HL-60/S4 treated with phorbol 12-myristate 13-acetate at 8.2 ng/mL for 4 days and 3 days (cell line): ENCODE data around the gene NRN1L.

Source experiments
- in situ Hi-C: fragments of 300-500 bp; cut with MboI; formaldehyde crosslinking; loops from 2 replicates; pipeline ENCODE4 v1.15.0; 2022; ENCODE audit warnings: low sequenced_read_pairs

The NRN1L gene

DNA sequence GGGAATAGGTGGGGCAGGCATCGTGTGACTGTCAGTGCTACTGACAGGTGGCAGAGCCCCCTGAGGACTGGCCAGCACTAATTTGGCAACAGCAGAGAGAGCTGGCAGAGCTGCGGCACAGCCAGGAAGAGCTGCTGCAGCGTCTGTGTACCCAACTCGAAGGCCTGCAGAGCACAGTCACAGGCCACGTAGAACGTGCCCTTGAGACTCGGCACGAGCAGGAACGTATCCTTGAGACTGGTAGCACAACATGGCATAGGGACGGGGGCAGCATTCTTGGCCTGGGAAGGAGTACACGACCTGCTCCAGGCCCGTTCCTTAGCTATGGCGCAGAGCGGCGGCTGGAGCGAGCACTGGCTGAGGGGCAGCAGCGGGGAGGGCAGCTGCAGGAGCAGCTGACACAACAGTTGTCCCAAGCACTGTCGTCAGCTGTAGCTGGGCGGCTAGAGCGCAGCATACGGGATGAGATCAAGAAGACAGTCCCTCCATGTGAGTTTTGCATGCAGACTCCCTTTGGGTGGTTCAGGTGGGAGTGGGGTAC, 3.0 kb upstream of the NRN1L start:
- in situ Hi-C loops: loop anchor here (10.0 kb wide), 1 partner anchor 53 kb away; the partner anchor contains the start of genes CTRL and PSMB10

DNA sequence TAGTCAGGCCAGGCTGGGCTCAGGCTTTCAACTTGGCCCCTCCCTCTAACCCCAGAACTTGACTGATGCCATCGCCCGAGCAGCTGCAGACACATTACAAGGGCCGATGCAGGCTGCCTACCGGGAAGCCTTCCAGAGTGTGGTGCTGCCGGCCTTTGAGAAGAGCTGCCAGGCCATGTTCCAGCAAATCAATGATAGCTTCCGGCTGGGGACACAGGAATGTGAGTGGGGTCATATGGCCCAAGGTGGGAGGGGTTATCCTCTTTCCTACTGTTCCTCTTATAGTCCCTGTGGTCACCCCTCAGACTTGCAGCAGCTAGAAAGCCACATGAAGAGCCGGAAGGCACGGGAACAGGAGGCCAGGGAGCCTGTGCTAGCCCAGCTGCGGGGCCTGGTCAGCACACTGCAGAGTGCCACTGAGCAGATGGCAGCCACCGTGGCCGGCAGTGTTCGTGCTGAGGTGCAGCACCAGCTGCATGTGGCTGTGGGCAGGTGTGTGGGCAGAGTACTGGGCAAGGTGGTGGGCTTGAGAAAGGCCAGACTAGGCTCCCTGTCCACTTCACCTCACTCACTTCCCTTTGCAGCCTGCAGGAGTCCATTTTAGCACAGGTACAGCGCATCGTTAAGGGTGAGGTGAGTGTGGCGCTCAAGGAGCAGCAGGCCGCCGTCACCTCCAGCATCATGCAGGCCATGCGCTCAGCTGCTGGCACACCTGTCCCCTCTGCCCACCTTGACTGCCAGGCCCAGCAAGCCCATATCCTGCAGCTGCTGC, 2.1 kb upstream of the NRN1L start:
- in situ Hi-C loops: loop anchor here (10.0 kb wide), 1 partner anchor 52 kb away; the partner anchor contains the start of genes CTRL and PSMB10

DNA sequence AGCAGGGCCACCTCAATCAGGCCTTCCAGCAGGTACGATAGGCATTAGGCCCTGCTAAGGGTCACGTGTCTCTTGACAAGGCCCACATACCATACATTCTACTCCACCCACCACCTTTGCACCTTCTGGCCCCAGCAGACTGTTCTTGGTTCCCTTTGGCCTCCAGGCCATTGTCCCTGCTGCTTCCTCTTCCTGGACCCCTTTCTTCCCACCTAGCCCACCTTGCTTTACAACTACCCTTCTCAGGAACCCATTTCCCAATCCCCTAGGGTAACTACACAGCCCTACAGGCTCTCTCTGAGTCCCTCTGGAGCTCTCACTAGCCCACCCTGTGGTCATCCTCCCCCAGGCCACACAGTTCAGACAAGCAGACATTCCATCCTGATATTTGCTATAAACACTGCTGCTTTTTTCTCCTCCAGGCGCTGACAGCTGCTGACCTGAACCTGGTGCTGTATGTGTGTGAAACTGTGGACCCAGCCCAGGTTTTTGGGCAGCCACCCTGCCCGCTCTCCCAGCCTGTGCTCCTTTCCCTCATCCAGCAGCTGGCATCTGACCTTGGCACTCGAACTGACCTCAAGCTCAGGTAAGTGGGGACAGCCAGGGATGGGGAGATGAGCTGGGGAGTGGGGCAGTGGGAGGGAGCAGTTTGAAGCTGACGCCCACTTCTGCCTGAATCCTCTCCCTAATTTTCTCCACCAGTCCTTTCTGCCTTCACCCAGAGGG, 1.4 kb upstream of the NRN1L start:
- in situ Hi-C loops: loop anchor here (10.0 kb wide), 1 partner anchor 51 kb away; the partner anchor contains the start of genes CTRL and PSMB10

DNA sequence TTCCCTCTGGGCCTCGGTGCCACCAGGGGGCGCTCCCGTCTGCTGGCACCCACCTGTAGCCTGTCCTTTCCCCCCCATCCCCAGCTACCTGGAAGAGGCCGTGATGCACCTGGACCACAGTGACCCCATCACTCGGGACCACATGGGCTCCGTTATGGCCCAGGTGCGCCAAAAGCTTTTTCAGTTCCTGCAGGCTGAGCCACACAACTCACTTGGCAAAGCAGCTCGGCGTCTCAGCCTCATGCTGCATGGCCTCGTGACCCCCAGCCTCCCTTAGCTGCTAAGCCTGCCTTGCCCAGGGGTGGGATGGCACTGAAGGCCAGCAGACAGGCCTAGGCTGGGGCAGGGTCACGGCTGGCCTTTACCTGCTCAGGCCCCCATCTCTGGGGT, 818 bp upstream of the NRN1L start:
- in situ Hi-C loops: loop anchor here (10.0 kb wide), 1 partner anchor 51 kb away; the partner anchor contains the start of genes CTRL and PSMB10

DNA sequence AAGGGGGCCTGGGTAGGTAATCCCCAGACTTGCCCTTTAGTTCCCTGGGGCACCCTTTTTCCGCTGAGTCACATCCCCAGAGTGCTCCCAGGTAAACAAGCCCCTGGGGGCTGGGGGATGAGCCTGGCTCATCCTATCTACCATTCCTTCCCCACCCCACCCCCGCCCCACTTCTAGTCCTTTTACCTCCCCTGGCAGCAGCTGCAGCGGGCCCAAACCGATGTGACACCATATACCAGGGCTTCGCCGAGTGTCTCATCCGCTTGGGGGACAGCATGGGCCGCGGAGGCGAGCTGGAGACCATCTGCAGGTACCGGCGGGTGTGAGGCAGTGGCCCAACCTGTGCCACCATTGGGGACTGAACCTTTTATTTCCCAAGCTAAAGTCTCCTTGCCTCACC, 860 bp downstream of the NRN1L start:
- in situ Hi-C loops: loop anchor here (10.0 kb wide), 1 partner anchor 49 kb away; the partner anchor contains the start of genes CTRL and PSMB10

DNA sequence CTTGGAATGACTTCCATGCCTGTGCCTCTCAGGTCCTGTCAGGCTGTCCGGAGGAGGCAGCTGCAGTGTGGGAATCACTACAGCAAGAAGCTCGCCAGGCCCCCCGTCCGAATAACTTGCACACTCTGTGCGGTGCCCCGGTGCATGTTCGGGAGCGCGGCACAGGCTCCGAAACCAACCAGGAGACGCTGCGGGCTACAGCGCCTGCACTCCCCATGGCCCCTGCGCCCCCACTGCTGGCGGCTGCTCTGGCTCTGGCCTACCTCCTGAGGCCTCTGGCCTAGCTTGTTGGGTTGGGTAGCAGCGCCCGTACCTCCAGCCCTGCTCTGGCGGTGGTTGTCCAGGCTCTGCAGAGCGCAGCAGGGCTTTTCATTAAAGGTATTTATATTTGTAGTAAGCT, 1.3 kb downstream of the NRN1L start:
- in situ Hi-C loops: loop anchor here (10.0 kb wide), 1 partner anchor 49 kb away; the partner anchor contains the start of genes CTRL and PSMB10

DNA sequence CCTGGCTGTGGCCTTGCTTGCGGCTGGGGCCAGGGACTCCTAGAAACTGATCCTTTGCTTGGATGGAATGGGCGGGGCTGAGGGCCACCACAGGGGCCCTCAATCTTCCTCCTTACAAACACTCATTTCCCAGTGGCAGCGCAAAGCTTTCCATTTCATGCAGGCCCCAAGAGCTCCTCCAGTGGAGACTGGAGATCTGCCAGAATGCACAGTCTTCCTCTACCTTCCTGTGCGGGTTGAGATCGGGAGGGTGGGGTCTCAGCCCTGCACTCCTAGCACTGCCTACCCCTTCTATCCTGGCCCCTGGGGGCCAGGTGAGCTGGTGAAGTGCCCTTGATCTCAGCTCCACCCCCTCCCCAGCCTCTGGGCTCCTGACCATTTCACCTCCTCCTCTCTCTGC, 1.7 kb downstream of the NRN1L start:
- in situ Hi-C loops: loop anchor here (10.0 kb wide), 1 partner anchor 48 kb away; the partner anchor contains the start of genes CTRL and PSMB10

DNA sequence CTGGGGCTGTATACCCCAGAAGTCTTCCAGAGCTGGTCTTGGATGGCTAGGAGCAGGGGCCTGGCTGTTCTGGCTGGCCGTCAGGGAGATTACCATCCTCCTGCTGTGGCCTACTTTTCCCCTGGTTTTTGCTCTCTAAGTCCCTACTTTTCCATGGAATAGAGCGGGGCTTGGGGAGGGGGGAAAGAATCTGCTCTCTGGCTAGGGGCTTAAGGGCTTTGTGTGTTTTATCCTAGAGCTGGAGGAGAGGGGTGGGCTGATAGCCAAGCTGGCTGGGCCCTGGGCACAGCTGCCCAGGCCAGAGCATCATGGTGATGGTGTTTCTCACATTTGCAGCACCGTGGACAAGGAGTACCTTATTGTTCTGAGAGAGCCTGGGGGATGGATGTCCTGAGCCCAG, 3.6 kb downstream of the NRN1L start:
- in situ Hi-C loops: loop anchor here (10.0 kb wide), 1 partner anchor 46 kb away; the partner anchor contains the start of genes CTRL and PSMB10

DNA sequence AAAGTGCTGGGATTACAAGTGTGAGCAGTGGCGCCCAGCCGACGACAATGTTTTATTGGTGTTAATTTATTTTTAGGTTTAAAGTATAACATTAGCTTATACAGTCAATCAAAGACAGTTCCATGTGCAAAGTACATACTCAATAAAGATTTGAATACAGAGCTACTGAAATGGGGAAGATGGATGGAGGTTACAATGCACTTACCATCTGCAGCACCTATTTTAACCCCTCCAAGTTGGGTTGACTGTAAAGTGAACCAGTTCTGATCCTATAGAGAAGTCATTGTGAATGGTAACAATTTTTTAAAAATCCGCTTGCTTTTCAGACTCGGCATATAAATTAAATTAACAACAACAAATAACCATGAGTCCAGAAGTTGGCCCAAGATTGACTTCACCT, 7.7 kb downstream of the NRN1L start:
- in situ Hi-C loops: no loop called here

DNA sequence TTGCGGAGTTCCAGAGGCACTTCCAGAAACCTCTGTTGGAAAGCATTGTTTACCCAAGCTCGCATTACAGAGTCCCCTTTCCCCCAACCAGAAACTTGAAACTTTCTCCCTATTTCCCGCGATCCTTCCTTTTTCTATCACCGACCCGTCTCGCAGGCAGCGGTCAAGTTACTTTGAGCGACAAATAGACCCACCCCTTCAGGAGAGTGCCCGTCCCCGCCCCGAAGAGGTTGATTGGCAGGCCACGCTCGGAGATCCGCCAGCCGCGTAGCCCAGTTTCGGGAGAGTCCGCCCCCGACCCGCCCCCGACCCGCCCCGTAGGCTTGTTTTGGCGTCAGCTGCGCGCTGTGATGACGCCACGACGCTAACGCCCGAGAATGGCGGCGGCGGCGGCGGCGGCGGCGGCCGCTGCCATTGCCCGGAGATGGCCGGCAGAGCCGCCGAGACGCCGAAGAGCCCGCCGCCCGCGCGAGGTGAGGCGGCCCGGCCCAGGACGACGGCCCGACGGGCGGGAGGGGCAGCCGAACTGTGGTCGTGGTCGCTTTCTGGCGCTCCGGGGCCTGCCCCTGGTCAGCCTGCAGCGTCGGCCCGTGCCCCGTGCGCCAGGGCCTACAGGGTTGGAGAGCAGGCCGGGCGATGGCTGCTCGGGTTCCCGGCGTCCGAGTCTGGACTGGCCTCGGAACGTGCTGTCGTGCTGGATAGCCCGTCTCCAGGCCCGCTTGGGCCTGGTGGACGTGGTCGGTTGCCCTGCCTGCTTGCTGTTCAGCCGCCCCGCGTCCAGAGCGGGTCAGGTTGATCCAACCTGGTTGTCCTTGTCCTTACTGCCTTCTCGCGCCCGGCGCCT, 8.4 kb downstream of the NRN1L start, which contains the start of gene PSKH1:
Gene PSKH1 (plus strand): TSS at position 356 of the 844 bp plus-strand sequence. CDS start 15,496 bp downstream, outside the sequence.
- in situ Hi-C loops: no loop called here

DNA sequence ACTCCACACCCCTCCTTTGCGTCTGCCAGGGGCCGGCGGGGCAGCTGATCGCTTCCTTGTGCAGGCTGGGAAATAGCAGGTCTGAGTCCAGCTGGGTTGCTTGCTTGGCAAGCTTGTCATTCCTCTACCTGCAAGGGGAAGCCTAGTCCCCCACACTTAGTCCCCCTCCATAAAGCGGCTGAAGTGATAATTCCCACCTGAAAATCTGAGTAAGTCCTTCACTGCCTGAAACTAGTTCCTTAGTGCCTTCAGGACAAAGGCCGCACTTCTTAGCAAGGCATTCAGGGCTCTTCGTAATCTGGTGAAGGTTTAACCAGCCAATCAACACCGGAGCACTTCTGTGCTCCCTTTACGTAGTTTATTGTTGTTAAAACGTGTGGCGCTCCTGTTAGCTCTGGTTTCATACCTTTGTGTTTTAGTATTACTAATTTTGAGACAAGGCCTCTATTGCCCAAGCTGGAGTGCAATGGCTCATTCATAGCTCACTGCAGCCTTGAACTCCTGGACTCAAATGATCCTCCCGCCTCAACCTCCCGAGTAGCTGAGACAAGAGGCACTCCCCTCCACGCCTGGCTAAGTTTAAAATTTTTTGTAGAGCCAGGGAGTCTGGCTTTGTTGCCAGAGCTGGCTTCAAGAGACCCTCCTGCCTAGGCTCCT, 9.2 kb downstream of the NRN1L start:
- in situ Hi-C loops: no loop called here

DNA sequence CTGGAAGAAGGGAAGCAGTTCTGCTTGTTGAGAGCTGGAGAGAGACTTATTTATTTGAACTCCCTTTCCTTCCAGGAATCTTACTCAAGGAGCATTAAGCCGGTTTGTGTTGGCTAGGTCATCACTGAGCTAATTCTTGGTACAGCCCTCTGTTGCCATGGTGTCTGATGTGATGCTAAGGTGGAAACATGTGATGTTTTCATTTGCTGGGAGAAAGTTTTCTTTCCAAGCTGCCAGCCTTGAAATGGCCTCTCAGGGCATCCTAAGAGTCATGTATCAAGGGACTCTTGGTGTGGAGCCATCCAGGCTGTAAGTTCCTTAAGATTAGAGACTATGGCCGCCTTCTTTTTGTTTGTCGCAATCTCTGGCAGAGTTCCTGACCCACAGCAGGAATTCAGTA, 12.5 kb downstream of the NRN1L start:
- in situ Hi-C loops: no loop called here

DNA sequence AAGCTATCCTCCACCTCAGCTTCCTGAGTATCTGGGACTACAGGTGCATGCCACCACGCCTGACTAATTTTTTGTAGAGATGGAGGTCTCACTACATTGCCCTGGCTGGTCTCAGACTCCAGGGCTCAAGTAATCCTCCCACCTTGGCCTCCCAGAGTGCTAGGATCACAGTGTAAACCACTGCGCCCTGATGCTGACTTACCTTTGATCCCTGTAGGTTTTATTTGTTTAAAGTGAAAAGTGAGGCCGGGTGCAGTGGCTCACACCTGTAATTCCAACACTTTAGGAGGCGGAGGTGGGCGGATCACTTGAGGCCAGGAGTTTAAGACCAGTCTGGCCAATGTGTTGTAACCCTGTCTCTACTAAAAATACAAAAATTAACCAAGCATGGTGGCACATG, 17.0 kb downstream of the NRN1L start:
- in situ Hi-C loops: no loop called here

DNA sequence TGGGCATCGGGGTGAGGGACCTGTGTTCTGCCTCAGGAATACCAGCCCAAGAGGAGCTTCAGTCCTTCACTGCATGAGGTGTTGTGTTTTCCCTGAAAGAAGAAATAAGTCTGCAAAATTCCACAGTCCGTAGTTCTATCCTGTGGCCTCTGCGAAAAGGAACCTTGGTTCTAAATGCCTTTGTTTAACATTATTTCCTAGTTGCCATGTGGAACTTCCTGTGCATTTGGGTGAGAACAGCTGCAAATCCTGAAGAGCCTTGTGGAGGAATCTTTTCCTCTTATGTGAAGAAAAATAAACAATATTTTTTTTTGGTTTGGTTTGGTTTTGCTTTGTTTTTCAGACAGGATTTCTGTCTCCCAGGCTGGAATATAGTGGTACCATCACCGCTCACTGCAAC, 18.1 kb downstream of the NRN1L start:
- in situ Hi-C loops: no loop called here

DNA sequence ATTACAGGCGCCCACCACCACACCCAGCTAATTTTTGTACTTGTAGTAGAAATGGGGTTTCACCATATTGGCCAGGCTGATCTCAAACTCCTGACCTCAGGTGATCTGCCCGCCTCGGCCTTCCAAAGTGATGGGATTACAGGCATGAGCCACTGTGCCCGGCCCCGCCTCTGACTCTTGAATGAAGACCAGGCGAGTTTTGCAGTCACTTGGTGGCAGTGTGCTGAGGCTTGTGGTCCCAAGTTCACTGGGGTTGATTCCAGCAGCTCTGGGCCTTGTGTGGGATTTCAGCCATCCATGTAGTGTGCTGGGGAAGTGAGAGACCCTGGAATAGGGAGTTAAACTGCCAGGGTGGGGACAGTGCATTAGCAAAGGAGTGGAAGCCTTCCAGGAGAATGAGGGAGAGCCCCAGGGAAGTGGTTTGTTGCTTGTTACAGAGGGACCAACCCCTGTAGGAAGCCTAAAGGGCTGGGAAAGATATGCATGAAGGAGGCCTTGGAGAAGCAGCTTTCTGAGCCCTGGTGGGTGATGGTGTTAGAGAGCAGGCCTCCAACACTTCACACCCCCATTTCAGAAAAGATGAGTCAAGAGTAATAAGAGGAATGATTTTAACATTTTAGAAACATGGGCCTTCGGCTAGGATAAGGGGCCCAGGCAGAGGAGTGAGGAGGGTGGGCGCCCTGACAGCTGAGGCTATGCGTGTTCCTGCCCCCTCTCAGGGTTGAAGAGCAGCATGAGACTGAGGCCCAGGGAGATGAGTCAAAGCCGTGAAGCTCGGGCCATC, 22.9 kb downstream of the NRN1L start:
- in situ Hi-C loops: no loop called here

DNA sequence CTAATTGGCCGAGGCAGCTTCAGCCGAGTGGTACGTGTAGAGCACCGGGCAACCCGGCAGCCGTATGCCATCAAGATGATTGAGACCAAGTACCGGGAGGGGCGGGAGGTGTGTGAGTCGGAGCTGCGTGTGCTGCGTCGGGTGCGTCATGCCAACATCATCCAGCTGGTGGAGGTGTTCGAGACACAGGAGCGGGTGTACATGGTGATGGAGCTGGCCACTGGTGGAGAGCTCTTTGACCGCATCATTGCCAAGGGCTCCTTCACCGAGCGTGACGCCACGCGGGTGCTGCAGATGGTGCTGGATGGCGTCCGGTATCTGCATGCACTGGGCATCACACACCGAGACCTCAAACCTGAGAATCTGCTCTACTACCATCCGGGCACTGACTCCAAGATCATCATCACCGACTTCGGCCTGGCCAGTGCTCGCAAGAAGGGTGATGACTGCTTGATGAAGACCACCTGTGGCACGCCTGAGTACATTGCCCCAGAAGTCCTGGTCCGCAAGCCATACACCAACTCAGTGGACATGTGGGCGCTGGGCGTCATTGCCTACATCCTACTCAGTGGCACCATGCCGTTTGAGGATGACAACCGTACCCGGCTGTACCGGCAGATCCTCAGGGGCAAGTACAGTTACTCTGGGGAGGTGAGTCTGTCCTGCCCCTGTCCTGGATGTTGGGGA, 24.5 kb downstream of the NRN1L start:
- in situ Hi-C loops: no loop called here

DNA sequence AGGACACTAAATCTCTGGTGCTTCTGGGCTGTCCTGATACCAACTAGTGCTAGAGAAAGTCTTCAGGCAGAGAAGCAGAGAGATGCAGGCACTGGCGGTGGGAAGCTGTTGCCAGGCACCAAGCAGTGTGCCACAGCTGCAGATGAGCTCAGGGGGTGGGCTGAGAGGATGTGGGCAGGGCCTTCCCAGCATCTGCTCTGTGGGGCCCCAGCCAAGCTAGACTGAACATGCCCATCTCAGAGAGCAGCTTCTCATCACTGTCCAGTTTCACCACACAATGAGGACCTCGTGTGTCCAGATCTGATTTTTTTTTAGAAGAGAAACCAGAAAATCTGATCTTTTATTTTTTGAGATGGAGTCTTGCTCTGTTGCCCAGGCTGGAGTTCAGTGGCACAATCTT, 25.5 kb downstream of the NRN1L start:
- in situ Hi-C loops: no loop called here

DNA sequence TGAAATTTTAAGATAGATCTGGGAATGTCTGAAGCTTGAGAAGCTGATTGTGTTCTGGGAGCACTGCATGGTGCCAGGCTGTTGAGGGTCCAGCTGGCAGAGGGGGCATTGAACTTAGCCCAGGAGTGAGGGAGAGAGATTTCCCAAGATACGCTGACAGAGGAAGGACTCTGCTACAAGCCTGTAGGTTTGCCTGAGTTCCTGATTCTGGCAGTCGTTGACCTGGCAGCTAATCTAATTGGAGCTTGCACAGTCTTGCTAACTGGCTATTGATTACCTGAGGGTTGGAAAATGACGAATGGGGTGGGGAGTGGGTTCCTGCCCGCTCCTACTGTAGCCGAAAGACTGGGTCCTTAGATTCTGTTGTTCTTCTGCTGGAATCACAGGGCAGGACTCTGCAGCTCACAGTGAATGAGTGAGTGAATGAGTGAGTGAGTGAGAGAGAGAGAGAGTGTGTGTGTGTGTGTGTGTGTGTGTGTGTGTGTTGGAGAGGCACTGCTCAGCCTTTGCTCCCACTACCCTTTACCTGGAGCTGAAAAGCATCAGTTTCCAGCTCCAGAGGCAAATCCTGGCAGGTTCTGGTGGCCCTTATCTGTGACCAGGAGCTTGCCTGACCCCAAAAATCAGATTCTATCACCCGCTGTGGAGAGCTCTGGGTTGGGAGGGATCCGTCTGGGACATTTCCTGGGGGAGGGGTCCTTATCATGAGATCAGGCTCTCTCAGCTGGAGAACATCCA, 30.2 kb downstream of the NRN1L start:
- in situ Hi-C loops: no loop called here
